ENCODE data around the gene SAAL1.

DNA sequence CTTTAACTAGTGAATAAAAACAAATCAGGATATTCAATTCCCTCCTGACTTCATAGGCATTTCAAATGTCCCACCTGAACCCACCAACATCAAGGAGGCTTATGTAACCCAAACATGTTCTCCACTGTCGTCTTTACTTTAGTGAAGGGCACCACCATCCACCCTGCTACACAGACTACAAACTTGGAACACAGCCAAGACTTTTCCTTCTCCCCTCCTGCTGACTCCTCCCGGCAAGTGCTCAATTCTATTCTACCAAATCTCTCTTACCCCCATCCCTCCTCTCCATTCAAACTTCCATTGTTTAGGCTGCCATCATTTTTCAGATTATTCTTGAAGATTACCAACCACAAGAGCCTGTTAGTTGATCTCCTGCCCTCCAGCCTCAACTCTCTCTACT is 24.3 kb downstream of the SAAL1 start:
- TF ChIP-seq EZH2 (IDR thresholded peaks at IDR 0.05; ENCODE audit: borderline replicate concordance, low read depth, low read length) (no peak), ZZZ3 (IDR thresholded peaks at IDR 0.05) (no peak), COPS2 (conservative IDR thresholded peaks at IDR 0.05) (no peak), SMC3 (conservative IDR thresholded peaks at IDR 0.05; ENCODE audit: insufficient read depth, low read depth, low read length) (no peak), NFIX (CRISPR knock-in tag; IDR thresholded peaks at IDR 0.05; ENCODE audit: low read depth) (0 out of 2 replicates have a peak, but pooled peaks have one; percentile 25), HDGF (IDR thresholded peaks at IDR 0.05) (no peak)
- TF ChIP-seq, protein P1, sequence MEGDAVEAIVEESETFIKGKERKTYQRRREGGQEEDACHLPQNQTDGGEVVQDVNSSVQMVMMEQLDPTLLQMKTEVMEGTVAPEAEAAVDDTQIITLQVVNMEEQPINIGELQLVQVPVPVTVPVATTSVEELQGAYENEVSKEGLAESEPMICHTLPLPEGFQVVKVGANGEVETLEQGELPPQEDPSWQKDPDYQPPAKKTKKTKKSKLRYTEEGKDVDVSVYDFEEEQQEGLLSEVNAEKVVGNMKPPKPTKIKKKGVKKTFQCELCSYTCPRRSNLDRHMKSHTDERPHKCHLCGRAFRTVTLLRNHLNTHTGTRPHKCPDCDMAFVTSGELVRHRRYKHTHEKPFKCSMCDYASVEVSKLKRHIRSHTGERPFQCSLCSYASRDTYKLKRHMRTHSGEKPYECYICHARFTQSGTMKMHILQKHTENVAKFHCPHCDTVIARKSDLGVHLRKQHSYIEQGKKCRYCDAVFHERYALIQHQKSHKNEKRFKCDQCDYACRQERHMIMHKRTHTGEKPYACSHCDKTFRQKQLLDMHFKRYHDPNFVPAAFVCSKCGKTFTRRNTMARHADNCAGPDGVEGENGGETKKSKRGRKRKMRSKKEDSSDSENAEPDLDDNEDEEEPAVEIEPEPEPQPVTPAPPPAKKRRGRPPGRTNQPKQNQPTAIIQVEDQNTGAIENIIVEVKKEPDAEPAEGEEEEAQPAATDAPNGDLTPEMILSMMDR (IDR thresholded peaks at IDR 0.05 in 2 of 3, conservative IDR thresholded peaks at IDR 0.05 in 1 of 3; ENCODE audit: insufficient read depth in 2 of 3, low read depth in 1 of 3, low read length in 3 of 3) = no peak
- TF ChIP-seq, protein P2, sequence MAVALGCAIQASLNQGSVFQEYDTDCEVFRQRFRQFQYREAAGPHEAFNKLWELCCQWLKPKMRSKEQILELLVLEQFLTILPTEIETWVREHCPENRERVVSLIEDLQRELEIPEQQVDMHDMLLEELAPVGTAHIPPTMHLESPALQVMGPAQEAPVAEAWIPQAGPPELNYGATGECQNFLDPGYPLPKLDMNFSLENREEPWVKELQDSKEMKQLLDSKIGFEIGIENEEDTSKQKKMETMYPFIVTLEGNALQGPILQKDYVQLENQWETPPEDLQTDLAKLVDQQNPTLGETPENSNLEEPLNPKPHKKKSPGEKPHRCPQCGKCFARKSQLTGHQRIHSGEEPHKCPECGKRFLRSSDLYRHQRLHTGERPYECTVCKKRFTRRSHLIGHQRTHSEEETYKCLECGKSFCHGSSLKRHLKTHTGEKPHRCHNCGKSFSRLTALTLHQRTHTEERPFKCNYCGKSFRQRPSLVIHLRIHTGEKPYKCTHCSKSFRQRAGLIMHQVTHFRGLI (CRISPR knock-in tag; IDR thresholded peaks at IDR 0.05) = no peak
